SU-DHL-6 (cell line): ENCODE measurements around the gene RNF212.

Source experiments
- CTCF ChIP-seq: fragments of 200-600 bp; sonication (generic); IDR thresholded peaks from one replicate; pipeline ENCODE4 v1.5.1; 2017; ENCODE audit warnings: antibody characterized with exemption, mild to moderate bottlenecking, low read length, moderate library complexity; ENCODE audit not compliant: insufficient read depth, poor library complexity, severe bottlenecking
- EZH2phosphoT487 ChIP-seq: fragments of 200-600 bp; sonication (generic), shearing (Covaris generic); conservative IDR thresholded peaks from 2 replicates; pipeline ENCODE4 v1.6.1; 2018; ENCODE audit warnings: mild to moderate bottlenecking, antibody characterized with exemption, low read length, moderate library complexity, mixed read lengths

- TF ChIP-seq CTCF, result no peak
- TF ChIP-seq EZH2phosphoT487, result no peak
These were observed 30.9 kb downstream of the RNF212 start for GRCh38 chr4:1082215-1083182.
